Stimulated activated CD4-positive, alpha-beta T cell treated with anti-CD3 and anti-CD28 coated beads, Interleukin-12 subunit alpha, Interleukin-12 subunit beta, amount 100 ng/mL, for 48 hours (primary cell): ENCODE results near the gene POC1A.

Source experiments
- DNase-seq, 3 donors: peaks; one replicate each; pipeline ENCODE4 v3.0.0-alpha.2; 2020; ENCODE audit warnings: low read depth in 2 of 3, low spot score in 1 of 3

The POC1A gene

GRCh38 chr3:52070724-52071621 lies 83.2 kb downstream of the POC1A start:
- DNase-seq = no peak

- DNase-seq = no peak
Observed at GRCh38 chr3:52069855-52070254, 84.4 kb downstream of the POC1A start.

- no peak for DNase-seq
Observed at GRCh38 chr3:52069135-52069534, 85.1 kb downstream of the POC1A start.

GRCh38 chr3:52068730-52069129 lies 85.5 kb downstream of the POC1A start:
- DNase-seq = no peak

GRCh38 chr3:52068055-52068571 lies 86.1 kb downstream of the POC1A start:
- DNase-seq = no peak

GRCh38 chr3:52067526-52067925 lies 86.7 kb downstream of the POC1A start:
- no peak for DNase-seq

GRCh38 chr3:52067046-52067445 lies 87.2 kb downstream of the POC1A start:
- DNase-seq = no peak

GRCh38 chr3:52065264-52065756 lies 88.9 kb downstream of the POC1A start:
- no peak for DNase-seq

GRCh38 chr3:52064561-52064960 lies 89.7 kb downstream of the POC1A start:
- DNase-seq = no peak

- no peak for DNase-seq
Observed at GRCh38 chr3:52063026-52063723, 91.0 kb downstream of the POC1A start.

- no peak for DNase-seq
Observed at GRCh38 chr3:52062505-52062904, 91.7 kb downstream of the POC1A start.

- no peak for DNase-seq
Observed at GRCh38 chr3:52061121-52061910, 92.9 kb downstream of the POC1A start.

GRCh38 chr3:52059781-52060180 lies 94.4 kb downstream of the POC1A start:
- DNase-seq = no peak

- DNase-seq = no peak
Observed at GRCh38 chr3:52057812-52058495, 96.3 kb downstream of the POC1A start.

- DNase-seq = peak; percentile 99
Observed at GRCh38 chr3:52056968-52057811, 97.0 kb downstream of the POC1A start.

- peak; percentile 48 to 68 (median 49) for DNase-seq
Observed at GRCh38 chr3:52056521-52056967, 97.7 kb downstream of the POC1A start, which contains the start of gene DUSP7. Gene DUSP7 (minus strand): TSS chr3:52056571. CDS start chr3:52056366, 205 bp downstream.

- DNase-seq = peak; percentile 13 to 42 (median 15)
Observed at GRCh38 chr3:52055537-52056351, 98.5 kb downstream of the POC1A start.

- peak in 1 of 3 donors; percentile 3 for DNase-seq
Observed at GRCh38 chr3:52054661-52055511, 99.3 kb downstream of the POC1A start.
